NK-92 (cell line): ENCODE measurements around the gene ANKRD24.
"Not testable (repeated sequence)": the region's sequence is repeated elsewhere in the genome, so short reads cannot be mapped to it uniquely, and the experiment has no call there.

Experiments used
- DNase-seq: peaks from one replicate; lab custom pipeline; 2025; ENCODE audit not compliant: unreplicated experiment; lab: John Stamatoyannopoulos, UW

ANKRD24 gene

DNA sequence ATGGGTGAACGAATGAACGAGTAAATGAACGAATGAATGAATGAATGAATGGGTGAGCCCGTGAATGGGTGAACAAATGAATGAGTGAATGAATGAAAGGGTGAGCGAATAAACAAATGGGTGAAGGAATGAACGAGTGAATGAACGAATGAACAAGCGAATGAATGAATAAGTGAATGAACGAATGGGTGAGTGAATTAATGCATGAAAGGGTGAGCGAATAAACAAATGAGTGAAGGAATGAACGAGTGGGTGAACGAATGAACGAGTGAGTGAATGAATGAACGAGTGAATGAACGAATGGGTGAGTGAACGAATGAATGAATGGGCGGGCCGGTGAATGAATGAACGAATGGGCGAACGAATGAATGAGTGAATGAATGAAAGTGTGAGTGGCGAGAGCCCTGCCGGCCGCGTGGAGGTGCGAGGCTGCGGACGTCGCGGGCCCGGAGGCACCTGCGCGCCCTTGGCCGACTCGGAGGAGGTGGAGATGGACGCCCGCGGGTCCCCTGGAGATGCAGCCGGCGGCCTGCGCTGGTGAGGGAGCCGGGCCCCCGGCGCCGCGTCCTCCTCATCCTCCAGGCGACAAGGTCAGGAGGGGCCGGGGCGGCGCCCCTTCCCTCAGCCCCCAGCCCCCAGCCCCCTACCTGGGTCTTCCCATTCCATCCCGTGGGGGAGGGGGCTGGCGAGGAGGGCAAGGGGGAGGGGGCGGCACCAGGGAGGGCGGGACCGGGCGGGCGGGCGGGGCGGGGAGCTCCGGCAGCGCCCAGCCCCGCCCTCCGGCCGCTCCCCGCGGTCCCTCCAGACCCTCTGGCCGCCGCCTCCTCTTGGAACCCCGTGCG is 15.4 kb downstream of the ANKRD24 start:
- no peak for DNase-seq

DNA sequence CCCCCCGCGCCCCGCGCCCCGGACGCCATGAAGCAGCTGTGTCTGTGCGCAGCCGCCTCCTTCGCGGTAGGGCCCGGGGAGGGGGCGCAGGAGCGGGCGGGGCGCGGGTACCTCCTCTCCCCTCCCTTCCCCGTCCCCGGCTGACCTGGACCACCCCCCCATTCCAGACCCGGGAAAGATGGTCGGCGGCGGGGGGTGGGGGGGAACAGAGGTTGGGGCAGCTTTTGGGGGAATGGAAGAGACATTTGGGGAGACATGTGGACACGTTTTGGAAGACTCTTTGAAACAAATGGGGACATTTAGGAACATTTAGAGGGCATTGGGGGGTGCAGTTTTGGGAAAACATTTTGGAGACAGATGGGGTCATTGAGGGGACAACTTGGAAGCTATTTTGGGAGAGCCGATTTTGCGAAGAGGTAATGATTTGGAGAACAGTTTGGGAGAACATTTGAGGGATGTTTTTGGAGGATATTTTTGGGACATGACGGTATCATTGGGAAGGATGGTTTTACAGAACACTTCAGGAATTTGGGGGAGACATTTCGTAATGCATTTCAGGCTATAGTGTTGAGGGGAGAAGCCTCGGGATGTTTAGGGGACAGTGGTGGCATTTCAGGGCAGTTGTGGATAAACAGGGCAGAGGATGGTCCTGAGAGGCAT is 16.1 kb downstream of the ANKRD24 start:
- no peak for DNase-seq

DNA sequence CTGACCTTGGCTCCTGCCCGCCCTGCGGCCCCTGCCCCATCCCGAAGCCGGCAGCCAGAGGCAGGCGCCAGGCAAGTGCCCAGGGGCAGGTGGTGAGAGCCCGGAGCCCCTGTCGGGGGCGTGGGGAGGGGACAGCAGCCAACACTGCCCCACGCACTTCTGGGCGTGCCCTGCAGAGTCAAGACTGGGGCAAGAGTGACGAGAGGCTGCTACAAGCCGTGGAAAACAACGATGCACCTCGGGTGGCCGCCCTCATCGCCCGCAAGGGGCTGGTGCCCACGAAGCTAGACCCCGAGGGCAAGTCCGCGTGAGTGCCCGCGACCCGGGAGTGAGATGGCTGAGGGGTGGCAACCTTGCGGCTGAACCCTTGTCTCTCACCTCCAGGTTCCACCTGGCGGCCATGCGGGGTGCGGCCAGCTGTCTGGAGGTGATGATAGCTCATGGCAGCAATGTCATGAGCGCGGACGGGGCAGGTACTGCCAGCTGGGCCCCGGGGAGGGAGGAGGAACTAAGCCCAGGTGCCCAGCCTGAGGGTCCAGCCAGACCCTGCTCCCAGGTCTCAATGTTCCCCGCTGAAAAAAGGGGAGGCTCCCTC is 17.3 kb downstream of the ANKRD24 start:
- DNase-seq = no peak

DNA sequence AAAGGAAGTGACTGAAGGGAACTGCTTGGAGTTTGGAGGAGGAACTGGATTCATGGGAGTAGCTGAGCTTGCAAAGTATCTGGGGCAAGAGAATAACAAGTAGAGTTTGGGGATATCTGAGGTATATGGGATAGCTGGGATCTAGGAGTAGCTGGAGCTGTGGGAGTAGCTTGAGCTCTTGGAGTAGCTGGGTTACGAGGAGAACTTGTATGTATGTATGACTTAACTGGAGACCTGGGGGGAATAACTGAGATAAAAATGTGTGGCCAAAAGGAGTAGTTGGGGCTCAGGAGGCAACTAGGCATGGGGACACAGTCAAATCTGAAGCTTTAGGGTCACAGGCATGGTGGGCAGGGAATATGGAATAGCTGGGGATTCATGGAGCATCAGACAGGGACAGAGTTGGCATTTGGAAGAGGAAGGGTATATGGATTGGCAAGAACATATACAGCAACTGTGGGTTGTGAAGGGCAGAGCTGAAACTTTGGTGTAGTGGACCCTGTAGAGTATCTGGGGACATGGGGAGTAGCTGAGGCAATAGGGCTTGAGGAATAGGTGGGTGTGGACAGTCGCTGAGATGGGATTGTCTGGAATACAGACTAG is 18.6 kb downstream of the ANKRD24 start:
- DNase-seq = no peak

DNA sequence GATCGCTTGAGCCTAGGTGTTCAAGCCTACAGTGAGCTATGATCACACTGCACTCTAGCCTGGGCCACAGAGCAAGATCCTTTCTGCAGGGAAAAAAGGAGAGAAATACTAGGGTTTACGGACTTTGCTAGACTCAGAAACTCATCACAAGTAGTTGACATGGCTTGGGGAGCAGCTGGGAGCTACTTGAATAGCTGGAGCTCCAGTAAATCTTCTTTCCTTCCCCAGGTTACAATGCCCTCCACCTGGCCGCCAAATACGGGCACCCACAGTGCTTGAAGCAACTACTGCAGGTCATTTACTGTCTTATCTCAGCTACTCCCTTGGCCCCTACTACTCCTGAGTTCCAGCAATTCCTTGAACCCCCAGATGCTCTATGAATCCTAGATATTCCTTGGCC is 19.3 kb downstream of the ANKRD24 start:
- DNase-seq = no peak

DNA sequence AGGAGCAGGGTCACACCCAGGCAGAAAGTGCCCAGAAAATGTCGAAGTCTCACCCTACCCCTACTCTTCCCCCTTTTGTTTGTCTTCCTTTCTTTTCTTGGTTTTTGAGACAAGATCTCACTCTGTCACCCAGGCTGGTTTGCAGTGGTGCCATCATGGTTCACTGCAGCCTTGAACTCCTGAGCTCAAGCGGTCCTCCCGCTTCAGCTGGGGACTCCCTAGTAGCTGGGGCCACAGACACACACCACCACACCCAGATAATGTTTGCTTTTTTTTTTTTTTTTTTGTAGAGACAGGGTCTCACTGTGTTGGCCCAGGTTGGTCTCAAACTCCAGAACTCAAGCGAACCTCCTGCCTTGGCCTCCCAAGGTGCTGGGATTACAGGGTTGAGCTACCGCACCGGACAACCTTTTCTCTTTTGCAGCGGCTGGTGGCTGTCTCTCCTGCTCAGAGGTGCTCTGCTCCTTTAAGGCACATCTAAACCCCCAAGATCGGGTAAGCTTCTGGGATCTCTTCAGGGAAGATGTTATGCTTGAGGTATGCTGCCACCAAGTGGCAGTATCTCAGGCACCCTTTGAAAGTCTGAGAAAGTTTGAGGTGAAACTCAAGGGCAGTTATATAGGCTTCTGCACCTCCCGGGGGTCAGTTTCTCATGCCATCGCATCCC is 24.5 kb downstream of the ANKRD24 start:
- no peak for DNase-seq

DNA sequence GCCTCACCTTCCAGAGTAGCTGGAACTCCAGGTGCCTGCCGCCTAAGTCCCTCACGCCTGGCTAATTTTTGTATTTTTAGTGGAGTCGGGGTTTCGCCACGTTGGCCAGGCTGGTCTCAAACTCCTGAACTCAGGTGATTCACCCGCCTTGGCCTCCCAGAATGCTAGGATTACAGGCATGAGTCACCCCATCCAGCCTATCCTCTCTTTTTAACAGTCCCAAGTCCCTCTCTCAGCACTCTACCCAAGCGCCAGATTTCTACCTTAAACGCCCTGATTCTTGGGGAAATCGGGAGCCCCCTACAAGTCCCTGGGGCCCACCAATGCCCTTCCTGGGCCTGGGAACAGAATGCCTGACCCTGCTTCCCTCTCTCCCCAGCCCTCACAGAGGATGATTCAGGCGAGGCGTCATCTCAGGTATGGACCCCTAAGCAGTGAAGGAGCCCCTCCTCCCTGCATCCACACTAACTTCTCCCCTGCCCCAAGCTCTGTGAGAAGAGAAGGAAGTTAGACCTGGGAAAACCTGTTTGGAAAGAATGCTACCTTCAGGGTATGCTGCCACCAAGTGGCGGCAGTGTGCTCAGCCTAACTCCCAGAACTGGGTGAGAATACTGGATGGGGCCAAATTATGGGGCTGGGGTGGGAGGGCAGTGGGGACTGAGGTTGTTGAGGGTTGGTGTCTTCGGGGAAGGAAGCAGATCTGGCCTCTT is 26.1 kb downstream of the ANKRD24 start:
- no peak for DNase-seq

DNA sequence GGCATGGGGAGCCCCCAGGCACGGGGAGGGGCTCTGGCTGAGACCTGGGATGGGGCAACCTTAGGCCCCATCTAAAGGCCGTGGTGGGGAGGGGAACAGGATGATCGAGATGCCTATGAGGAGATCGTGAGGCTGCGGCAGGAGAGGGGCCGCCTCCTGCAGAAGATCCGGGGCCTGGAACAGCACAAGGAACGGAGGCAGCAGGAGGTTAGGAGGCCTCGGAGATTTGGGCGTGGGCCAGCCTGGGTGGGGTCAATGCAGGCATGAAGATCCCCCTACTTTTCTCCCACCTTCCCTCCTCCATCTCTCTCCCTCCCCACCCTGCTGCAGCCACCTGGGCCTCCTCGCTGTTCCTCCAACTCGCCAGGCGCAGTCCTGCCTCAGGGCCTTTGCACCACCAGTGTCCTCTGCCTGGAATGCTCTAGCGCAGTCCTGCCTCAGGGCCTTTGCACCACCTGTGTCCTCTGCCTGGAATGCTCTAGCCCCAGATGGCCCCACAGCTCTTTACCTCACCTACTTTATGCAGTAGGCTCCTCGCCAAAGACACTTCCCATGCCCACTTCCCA is 27.8 kb downstream of the ANKRD24 start:
- no peak for DNase-seq

DNA sequence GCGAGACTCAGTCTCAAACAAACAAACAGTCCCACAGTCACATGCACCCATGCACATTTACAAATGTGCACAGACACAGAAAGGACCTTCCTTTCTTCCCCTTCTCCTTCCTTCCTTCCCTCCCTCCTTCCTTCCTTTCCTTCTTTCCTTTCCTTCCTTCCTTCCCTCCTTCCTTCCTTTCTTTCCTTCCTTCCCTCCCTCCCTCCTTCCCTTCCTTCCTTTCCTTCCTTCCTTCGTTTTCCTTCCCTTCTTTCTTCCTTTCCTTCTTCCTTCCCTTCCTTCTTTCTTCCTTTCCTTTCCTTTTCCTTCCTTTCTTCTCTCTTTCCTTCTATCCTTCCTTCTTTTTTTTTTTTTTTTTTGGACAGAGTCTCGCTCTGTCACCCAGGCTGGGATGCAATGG is 30.6 kb downstream of the ANKRD24 start:
- DNase-seq = no peak

DNA sequence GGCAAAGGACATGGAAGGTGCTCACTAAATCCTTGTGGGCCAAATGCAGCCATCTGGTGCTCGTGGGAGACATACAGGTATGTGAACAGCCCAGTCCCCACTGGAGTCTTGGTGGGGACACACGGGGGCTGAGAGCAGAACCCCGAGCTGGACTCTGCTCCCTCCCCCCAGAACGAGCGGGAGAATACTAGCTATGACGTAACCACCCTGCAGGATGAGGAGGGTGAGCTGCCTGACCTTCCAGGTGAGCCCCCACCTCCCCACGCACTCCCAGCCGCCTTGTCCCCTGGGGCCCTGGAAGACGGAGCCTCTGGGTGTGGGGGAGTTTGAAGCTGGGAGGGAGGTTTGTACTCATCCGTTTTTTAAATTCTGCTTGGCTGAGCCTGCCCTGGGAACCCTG is 33.3 kb downstream of the ANKRD24 start:
- no peak for DNase-seq

DNA sequence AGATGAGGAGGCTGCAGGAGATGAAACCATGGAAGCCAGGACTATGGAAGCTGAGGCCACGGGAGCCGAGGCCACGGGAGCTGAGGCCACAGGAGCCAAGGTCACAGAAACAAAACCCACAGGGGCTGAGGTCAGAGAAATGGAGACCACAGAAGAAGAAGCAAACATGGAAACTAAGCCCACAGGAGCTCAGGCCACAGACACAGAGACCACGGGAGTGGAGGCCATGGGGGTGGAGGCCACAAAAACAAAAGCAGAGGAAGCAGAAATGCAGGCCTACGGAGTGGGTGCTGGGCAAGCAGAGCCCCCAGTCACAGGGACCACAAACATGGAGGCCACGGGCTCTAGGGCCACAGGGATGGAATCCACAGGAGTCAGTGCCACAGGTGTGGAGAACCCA is 34.4 kb downstream of the ANKRD24 start:
- no peak for DNase-seq

DNA sequence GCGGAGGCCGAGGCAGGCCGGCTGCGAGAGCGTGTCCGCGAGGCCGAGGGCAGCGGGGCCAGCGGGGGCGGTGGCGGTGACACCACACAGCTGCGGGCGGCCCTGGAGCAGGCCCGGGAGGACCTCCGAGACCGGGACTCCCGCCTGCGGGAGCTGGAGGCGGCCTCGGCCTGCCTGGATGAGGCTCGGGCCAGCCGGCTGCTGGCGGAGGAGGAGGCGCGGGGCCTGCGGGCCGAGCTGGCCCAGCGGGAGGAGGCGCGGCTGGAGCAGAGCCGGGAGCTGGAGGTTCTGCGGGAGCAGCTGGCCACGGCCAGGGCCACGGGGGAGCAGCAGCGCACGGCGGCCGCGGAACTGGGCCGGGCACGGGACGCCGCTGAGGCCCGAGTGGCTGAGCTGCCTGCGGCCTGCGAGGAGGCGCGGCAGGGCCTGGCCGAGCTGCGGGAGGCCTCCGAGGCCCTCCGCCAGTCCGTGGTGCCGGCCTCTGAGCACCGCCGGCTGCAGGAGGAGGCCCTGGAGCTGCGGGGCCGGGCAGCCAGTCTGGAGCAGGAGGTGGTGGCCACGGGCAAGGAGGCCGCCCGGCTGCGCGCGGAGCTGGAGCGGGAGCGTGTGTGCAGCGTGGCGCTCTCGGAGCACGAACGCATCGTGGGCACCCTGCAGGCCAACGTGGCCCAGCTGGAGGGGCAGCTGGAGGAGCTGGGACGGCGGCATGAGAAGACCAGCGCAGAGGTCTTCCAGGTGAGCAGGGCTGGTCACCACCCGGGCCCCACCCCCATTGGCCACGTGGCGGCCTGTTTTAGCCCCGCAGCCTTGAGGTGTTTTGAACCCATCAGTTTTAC is 35.2 kb downstream of the ANKRD24 start:
- DNase-seq = no peak

DNA sequence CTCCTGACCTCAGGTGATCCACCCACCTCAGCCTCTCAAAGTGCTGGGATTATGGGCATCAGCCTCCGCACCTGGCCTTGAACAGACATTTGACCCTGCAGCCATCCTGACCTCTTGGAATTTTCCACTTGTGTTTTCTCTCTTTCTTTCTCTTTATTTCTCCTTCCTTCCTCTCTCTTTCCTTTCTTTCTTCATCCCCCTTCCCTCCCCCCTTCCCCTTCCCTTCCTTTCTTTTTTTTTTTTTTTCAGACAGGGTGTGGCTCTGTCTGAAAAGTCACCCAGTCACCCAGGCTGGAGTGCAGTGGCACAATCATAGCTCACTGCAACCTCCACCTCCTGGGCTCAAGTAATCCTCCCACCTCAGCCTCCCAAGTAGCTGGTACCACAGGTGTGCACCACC is 36.0 kb downstream of the ANKRD24 start:
- not testable (repeated sequence) for DNase-seq

DNA sequence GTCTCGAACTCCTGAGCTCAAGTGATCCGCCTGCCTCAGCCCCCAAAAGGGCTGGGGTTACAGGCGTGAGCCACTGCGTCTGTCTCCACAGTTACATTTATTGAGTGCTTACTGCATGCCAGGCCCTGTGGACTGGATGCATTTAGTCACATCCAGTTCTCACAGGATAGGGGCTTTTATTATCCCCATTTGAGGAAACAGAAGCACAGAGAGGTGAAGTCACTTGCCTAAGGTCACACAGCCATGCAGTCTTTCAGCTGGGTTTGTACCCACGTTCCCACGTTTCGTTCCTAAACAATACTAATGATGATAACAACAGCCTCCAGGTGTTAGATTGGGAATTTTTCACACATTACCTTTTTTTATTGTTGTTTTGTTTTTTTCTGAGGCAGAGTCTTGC is 37.7 kb downstream of the ANKRD24 start:
- no peak for DNase-seq

DNA sequence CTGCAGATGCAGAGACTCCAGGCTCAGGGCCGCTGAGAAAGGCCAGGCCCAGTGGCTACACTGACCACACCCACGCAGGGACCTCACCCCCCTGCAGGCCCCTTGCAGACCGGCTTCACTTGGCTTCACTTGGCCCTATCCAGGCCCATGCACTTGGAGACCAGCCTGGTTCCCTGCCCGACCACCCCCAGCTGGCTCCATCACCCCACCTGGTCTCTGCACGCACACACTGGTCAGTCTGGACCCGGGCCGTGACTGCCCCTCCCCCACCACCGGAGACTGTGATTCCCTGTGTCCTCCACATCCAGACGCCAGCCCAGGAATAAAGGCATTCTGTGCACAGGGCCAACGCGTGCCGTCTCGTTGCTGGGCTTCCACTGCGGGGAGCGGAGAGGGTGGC is 42.0 kb downstream of the ANKRD24 start:
- no peak for DNase-seq

DNA sequence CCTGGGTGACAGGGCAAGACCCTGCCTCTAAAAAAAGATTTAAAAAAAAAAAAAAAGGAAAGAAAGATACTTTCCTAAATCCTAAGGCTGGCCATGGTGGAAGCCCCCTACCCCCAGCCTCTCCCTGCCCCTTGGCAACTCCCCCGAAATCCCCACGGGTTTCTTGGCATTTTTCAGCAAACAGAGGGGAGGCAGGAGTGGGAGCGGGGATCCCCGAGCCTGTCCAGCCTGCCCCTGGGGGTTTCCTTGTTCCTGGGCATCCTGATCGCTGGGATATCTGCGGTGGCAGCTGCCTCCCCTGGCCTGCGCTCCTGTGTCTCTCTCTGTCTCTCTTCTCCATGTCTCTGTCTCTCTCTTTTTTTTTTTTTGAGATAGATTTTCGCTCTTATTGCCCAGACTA is 43.4 kb downstream of the ANKRD24 start:
- DNase-seq = no peak

DNA sequence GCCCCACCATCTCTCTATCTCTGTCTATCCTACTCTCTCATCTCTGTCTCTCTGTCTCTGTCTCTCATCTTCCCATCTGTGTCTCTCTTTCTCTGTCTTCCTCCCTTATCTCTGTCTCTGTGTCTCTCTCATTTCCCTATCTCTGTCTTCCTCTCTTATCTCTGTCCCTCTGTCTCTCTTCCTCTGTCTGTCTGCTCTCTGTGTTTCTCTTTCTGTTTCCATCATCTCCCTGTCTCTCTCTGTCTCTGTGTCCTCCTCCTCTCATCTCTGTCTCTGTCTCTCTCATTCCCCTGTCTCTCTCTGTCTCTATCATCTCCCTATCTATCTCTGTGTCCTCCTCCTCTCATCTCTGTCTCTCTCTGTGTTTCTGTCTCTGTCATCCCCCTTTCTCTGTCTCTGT is 45.3 kb downstream of the ANKRD24 start:
- no peak for DNase-seq

DNA sequence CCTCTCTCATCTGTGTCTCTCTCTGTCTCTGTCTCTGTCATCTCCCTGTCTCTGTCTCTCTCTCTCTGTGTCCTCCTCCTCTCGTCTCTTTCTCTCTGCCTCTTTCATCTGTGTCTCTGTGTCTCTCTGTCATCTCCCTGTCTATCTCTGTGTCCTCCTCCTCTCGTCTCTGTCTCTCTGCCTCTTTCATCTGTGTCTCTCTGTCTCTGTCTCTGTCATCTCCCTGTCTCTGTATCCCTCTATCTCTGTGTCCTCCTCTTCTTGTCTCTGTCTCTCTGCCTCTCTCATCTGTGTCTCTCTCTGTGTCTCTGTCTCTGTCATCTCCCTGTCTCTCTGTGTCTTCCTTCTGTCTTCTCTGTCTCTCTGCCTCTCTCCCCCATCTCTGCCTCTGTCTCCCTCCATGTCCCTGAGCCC is 46.3 kb downstream of the ANKRD24 start:
- DNase-seq = no peak

DNA sequence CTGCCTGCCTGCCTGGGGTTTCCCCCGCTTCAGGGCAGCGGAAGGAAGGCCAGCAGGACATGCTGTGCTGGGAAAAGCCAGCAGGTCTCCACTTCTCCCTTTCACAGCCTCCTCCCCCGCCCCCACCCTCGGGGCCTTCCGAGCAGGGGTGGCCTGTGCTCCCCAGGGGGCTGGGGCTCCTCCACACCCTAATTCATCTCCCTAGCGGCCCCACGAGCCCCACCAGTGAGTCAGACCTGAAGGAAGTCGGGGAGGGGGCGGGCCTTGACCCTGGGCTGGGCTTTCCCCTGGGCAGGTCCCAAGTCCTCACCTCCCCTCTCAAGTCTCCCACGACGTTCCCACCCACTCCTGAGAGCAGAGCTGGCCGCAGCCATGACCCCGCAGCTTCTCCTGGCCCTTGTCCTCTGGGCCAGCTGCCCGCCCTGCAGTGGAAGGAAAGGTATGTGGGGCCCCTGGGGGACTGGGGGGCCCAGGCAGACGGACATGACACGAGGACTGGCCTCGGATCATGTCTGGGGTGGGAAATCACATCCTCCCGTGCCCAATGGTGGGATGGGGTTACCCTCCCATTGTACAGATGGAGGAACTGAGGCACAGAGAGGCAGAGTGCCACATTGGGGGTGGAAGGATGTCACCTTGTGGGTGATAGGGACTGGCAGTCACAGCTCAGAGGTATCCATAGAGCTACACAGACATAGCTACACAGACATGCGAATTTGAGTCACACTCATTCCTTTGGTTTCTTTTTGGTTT is 46.9 kb downstream of the ANKRD24 start, which contains the start of gene EBI3:
Gene EBI3, plus strand, starts transcription at position 345 of the 753 bp plus-strand sequence. Its CDS starts 28 bp downstream, at position 373.
- DNase-seq = no peak
